A673 (cell line): Measurements from ENCODE around the gene ASB18. TPM values are rescaled to one million over a fixed set of nuclear protein-coding genes. Genes with fewer than 3 reads are reported as not detected.

ENCODE experiments used
- BruUV-seq: library from RNA; stranded (reverse); fragments of 400-500 nt; replicated peaks from 2 replicates; lab custom pipeline; 2021; lab: Mats Ljungman, UMichigan
- CTCF ChIA-PET: fragments of 300-600 bp; sonication (Branson Sonifier 250); formaldehyde crosslinking; loops from one replicate; lab custom pipeline; 2022; ENCODE audit warnings: antibody characterized with exemption; lab: Charles Lee
- POLR2A ChIA-PET: fragments of 300-600 bp; sonication (Branson Sonifier 250); formaldehyde crosslinking; loops from one replicate; lab custom pipeline; 2022; ENCODE audit warnings: antibody characterized with exemption; ENCODE audit not compliant: low non-redundant PET; lab: Charles Lee
- DNase-seq: peaks from one replicate; pipeline ENCODE4 v3.0.0-alpha.2; 2015; ENCODE audit warnings: low spot score
- H3K27ac ChIP-seq: fragments of 200-600 bp; sonication (generic); 2 replicates; pipeline ENCODE4 v1.5.1; 2016; ENCODE audit warnings: mixed run types, low read depth, mild to moderate bottlenecking, mixed read lengths, antibody characterized with exemption, low read length; ENCODE audit not compliant: poor library complexity, severe bottlenecking
- H3K27me3 ChIP-seq: fragments of 200-600 bp; sonication (generic); replicated peaks from 2 replicates; pipeline ENCODE4 v1.6.1; 2017; ENCODE audit warnings: mixed run types, low read depth, mild to moderate bottlenecking, mixed read lengths, antibody characterized with exemption, low read length; ENCODE audit not compliant: insufficient read depth, poor library complexity
- H3K36me3 ChIP-seq: fragments of 200-600 bp; sonication (generic); 2 replicates; pipeline ENCODE4 v1.6.1; 2016; ENCODE audit warnings: mixed run types, mild to moderate bottlenecking, mixed read lengths, antibody characterized with exemption, low read length; ENCODE audit not compliant: insufficient read depth, poor library complexity, severe bottlenecking
- H3K4me1 ChIP-seq: fragments of 200-600 bp; sonication (generic); 2 replicates; pipeline ENCODE4 v1.6.1; 2017; ENCODE audit warnings: mixed run types, mild to moderate bottlenecking, mixed read lengths, antibody characterized with exemption, low read length; ENCODE audit not compliant: insufficient read depth, poor library complexity, severe bottlenecking
- H3K4me3 ChIP-seq: fragments of 200-600 bp; sonication (generic); 2 replicates; pipeline ENCODE4 v1.5.1; 2016; ENCODE audit warnings: low read depth, mixed run types, mild to moderate bottlenecking, mixed read lengths, low read length; ENCODE audit not compliant: poor library complexity, severe bottlenecking
- H3K9me3 ChIP-seq: fragments of 200-600 bp; sonication (generic); 2 replicates; pipeline ENCODE4 v1.6.1; 2016; ENCODE audit warnings: mixed run types, low read depth, mild to moderate bottlenecking, mixed read lengths, antibody characterized with exemption, low read length; ENCODE audit not compliant: poor library complexity, severe bottlenecking
- EZH2 ChIP-seq: fragments of 200-600 bp; sonication (generic); IDR thresholded peaks from 2 replicates; pipeline ENCODE4 v1.6.1; 2017; ENCODE audit warnings: borderline replicate concordance, low read depth, mild to moderate bottlenecking, mixed read lengths, antibody characterized with exemption, low read length; ENCODE audit not compliant: poor library complexity, severe bottlenecking
- intact Hi-C: fragments of 100-400 bp; cut with micrococcal nuclease; formaldehyde crosslinking; loops from one replicate; pipeline ENCODE4 v1.10.0; 2022; ENCODE audit not compliant: unreplicated experiment
- total RNA-seq: library from RNA; stranded (reverse); gene quantifications from 2 replicates; pipeline ENCODE4 v1.2.3, GENCODE V29; 2021
- TF ChIP-seq, protein P1 (sequence below): fragments of 300-800, 200-600 bp; sonication (generic); conservative IDR thresholded peaks from 2 replicates; pipeline ENCODE4 v1.5.1; 2017; ENCODE audit warnings: low read depth, mild to moderate bottlenecking, antibody characterized with exemption, low read length, moderate library complexity, mixed read lengths

ASB18 gene
- total RNA-seq, 1 experiment from 2014 or later: not detected

- intact Hi-C loops: no loop called here
- ChIA-PET CTCF (no interaction called here), POLR2A (no interaction called here)
- Histone ChIP-seq H3K9me3 (no peaks in the 10 kb centered on the region), H3K27me3 (peaks cover 69% of the 10 kb centered on the region), H3K4me1 (no peaks in the 10 kb centered on the region), H3K36me3 (no peaks in the 10 kb centered on the region), H3K27ac (no peak overlapping the region), H3K4me3 (no peak overlapping the region)
- DNase-seq: no peak
- TF ChIP-seq EZH2: no peak
- TF ChIP-seq, protein P1, sequence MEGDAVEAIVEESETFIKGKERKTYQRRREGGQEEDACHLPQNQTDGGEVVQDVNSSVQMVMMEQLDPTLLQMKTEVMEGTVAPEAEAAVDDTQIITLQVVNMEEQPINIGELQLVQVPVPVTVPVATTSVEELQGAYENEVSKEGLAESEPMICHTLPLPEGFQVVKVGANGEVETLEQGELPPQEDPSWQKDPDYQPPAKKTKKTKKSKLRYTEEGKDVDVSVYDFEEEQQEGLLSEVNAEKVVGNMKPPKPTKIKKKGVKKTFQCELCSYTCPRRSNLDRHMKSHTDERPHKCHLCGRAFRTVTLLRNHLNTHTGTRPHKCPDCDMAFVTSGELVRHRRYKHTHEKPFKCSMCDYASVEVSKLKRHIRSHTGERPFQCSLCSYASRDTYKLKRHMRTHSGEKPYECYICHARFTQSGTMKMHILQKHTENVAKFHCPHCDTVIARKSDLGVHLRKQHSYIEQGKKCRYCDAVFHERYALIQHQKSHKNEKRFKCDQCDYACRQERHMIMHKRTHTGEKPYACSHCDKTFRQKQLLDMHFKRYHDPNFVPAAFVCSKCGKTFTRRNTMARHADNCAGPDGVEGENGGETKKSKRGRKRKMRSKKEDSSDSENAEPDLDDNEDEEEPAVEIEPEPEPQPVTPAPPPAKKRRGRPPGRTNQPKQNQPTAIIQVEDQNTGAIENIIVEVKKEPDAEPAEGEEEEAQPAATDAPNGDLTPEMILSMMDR: no peak
- no TSS peak for BruUV-seq
Measured at GRCh38 chr2:236294647-236295046, 30.4 kb upstream of the ASB18 start.

- peaks cover 78% of the 10 kb centered on the region for H3K27me3 ChIP-seq
- no peak overlapping the region for H3K27ac ChIP-seq
- no peaks in the 10 kb centered on the region for H3K4me1 ChIP-seq
- POLR2A ChIA-PET: no interaction called here
- TF ChIP-seq, protein P1: no peak
- TF ChIP-seq EZH2: no peak
- no TSS peak for BruUV-seq
- no peak for DNase-seq
- no peaks in the 10 kb centered on the region for H3K9me3 ChIP-seq
- CTCF ChIA-PET: no interaction called here
- intact Hi-C loops: no loop called here
- no peaks in the 10 kb centered on the region for H3K36me3 ChIP-seq
- H3K4me3 ChIP-seq: no peak overlapping the region
Measured at GRCh38 chr2:236293241-236293810, 29.1 kb upstream of the ASB18 start.

DNA sequence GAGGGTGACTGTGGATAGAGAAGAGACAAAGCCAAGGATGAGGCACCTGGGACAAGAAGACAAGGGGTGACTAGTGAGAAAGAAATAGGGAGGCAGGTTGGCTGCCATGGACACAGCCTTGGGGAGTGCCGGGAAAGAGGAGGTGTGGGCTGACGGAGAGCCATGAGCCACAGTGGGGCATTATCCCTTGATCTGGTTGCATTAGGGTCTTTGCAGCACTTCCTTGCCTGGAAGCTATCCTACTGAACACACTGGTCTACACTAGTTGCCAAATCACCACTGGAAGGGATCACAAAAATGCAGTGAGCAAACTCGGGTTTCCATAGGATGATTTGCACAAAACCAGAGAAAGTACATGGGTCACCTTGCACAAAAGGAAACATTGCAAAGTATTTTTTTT, 27.7 kb upstream of the ASB18 start:
- no TSS peak for BruUV-seq
- TF ChIP-seq EZH2: no peak
- TF ChIP-seq, protein P1: no peak
- Histone ChIP-seq H3K27ac (no peak overlapping the region), H3K36me3 (no peaks in the 10 kb centered on the region), H3K4me3 (no peak overlapping the region), H3K27me3 (peaks cover 73% of the 10 kb centered on the region), H3K9me3 (no peaks in the 10 kb centered on the region), H3K4me1 (no peaks in the 10 kb centered on the region)
- intact Hi-C loops: no loop called here
- no peak for DNase-seq
- CTCF ChIA-PET: interaction anchor here (0.6 to 0.7 kb wide), 2 partner anchors 104 to 512 kb away, joined by 3 to 4 read pairs; no protein-coding TSS in a partner anchor
- POLR2A ChIA-PET: no interaction called here
